GM12872 (cell line): ENCODE measurements around the gene ADSS1.

Experiments
- TF ChIP-seq, protein P1 (sequence below): IDR thresholded peaks from 3 replicates; pipeline ENCODE4 v1.5.1; 2011; ENCODE audit warnings: low read depth, mild to moderate bottlenecking, low read length, moderate library complexity; ENCODE audit not compliant: insufficient read depth

Gene ADSS1

GRCh38 chr14:104678901-104679705 lies 44.9 kb upstream of the ADSS1 start:
- TF ChIP-seq, protein P1, sequence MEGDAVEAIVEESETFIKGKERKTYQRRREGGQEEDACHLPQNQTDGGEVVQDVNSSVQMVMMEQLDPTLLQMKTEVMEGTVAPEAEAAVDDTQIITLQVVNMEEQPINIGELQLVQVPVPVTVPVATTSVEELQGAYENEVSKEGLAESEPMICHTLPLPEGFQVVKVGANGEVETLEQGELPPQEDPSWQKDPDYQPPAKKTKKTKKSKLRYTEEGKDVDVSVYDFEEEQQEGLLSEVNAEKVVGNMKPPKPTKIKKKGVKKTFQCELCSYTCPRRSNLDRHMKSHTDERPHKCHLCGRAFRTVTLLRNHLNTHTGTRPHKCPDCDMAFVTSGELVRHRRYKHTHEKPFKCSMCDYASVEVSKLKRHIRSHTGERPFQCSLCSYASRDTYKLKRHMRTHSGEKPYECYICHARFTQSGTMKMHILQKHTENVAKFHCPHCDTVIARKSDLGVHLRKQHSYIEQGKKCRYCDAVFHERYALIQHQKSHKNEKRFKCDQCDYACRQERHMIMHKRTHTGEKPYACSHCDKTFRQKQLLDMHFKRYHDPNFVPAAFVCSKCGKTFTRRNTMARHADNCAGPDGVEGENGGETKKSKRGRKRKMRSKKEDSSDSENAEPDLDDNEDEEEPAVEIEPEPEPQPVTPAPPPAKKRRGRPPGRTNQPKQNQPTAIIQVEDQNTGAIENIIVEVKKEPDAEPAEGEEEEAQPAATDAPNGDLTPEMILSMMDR: no peak

DNA sequence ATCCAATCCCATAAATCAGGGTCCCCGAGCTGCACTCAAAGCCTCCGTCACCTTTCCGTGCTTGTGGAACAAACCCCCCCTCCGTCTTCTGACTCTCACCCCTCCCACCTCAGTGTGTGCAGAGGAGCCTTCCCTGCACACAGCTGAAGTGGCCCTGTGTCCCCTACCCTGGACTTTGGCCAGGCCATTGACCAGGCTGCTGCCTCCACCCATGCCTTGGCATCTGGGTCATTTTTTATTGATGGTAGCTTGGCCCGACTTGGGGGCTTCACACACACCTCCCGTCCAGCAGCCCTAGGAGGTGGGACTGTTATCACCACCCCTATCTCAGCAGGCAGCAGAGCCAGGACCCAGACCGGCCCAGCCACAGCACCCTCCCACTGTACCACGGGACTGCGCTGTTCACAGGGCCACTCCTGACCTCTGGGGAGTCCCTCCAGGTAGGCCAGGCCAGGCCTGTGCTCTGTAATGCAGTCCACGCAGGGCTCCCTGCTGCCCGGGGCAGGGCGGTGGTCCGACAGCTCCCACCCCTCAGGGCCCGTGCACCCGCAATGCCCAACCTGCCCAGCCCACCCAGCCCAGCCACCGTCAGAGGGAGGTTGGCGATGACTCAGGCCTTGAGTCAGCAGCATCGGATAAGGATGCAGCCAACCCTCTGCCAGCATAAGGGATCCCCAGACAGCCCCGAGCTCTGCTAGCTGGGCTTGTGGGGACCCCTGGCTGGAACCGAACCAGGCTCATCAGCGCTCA lies 43.8 kb upstream of the ADSS1 start:
- TF ChIP-seq, protein P1: no peak

DNA sequence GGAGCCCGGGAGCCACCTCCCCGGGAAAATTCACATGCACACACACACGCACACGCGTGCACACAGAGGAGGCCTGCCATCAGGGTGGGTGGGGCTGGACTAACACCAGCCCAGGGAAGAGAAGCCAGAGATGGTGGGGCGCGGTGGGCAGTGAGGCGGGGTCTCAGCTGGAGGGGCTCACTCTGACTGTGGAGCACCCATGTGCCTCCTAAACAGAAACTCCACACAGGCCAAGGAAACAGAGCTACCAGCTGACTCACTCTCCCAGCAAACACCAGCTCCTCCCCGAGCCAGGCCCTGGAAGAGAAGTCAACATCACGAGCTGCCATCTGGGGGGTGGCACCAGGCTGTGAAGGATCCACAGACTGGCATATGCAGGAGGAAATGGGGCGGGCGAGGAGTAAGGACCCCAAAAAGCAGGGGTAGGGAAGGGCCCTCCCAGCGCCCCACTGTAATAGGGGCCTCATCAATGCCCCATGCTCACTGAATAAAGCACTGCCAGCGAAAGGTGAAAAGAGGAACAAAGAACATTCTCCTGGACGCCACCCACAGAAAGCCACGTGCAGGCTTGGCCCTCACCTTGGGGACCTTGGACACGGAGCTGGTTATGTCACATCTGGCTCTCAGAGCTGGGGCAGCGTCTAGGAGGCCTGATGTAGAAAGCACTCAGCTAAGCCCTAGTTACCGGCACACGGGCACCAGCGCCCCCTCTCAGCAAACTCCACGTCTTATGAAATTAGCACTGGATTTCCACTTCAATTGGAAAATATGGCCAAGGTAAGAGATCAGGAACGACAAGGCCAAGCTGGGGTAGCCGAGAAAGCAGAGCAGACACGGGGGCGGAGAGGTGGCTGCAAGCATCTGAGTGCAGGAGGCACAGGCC lies 43.0 kb upstream of the ADSS1 start:
- TF ChIP-seq, protein P1: peak; percentile 45; the same call in 2 of the 3 replicates

- TF ChIP-seq, protein P1: no peak
Measured at GRCh38 chr14:104681689-104682074, 42.3 kb upstream of the ADSS1 start.

GRCh38 chr14:104682107-104682593 lies 41.9 kb upstream of the ADSS1 start:
- TF ChIP-seq, protein P1: no peak

GRCh38 chr14:104683653-104684448 lies 40.2 kb upstream of the ADSS1 start:
- TF ChIP-seq, protein P1: no peak
